K562 (cell line): ENCODE results near the gene FAXC. TPM values are rescaled to one million over a fixed set of nuclear protein-coding genes. Genes with fewer than 3 reads are reported as not detected.
A peak's percentile ranks its signal among the peaks of the same experiment; 100 is the strongest.

Source experiments
- ELK1 ChIP-seq: sonication (generic); formaldehyde crosslinking; IDR thresholded peaks from 2 replicates; pipeline ENCODE4 v1.8.1; 2022; ENCODE audit warnings: missing genetic modification reagents
- FOXK2 ChIP-seq, 2 experiments: fragments of 450-650 bp; IDR thresholded peaks in 1 of 2; conservative IDR thresholded peaks in 1 of 2; 2 replicates each; pipeline ENCODE4 v1.6.1; 2016; ENCODE audit warnings: low read depth in 2 of 2, mild to moderate bottlenecking in 1 of 2
- GABPB1 ChIP-seq: sonication (generic); formaldehyde crosslinking; IDR thresholded peaks from 2 replicates; pipeline ENCODE4 v1.8.0; 2022; ENCODE audit warnings: mild to moderate bottlenecking, missing genetic modification reagents
- KDM1A ChIP-seq, 2 experiments: fragments of 450-650 bp; IDR thresholded peaks; 2 replicates each; pipeline ENCODE4 v1.6.1; 2016; ENCODE audit warnings: mild to moderate bottlenecking in 2 of 2
- LARP7 ChIP-seq: fragments of 450-650 bp; IDR thresholded peaks from 2 replicates; pipeline ENCODE4 v1.6.1; 2016
- RBFOX2 ChIP-seq: fragments of 200-400 bp; formaldehyde crosslinking; IDR thresholded peaks from 2 replicates; pipeline ENCODE4 v1.6.1; 2017; ENCODE audit warnings: low read depth, mild to moderate bottlenecking, low read length, moderate library complexity
- RBM15 ChIP-seq: fragments of 200-400 bp; formaldehyde crosslinking; IDR thresholded peaks from 2 replicates; pipeline ENCODE4 v1.6.1; 2018; ENCODE audit warnings: mild to moderate bottlenecking, low read length, moderate library complexity; ENCODE audit not compliant: insufficient read depth
- REST ChIP-seq, 2 experiments: fragments of 450-650 bp; formaldehyde crosslinking in 1 of 2; IDR thresholded peaks; 2 replicates each; pipeline versions ENCODE4 v1.4.0 to v1.6.1; 2014 to 2020; ENCODE audit warnings: mild to moderate bottlenecking in 2 of 2, borderline replicate concordance in 1 of 2, low read depth in 1 of 2
- SMC3 ChIP-seq: conservative IDR thresholded peaks from 2 replicates; pipeline ENCODE4 v1.6.1; 2011; ENCODE audit warnings: low read depth, low read length, improper control_type of control experiment; ENCODE audit not compliant: insufficient read depth
- STAT6 ChIP-seq: sonication (generic); formaldehyde crosslinking; IDR thresholded peaks from 2 replicates; pipeline ENCODE4 v1.8.1; 2023; ENCODE audit warnings: mild to moderate bottlenecking, missing genetic modification reagents
- U2AF2 ChIP-seq: fragments of 200-400 bp; formaldehyde crosslinking; optimal IDR thresholded peaks from 2 replicates; pipeline ENCODE3; 2017; ENCODE audit warnings: low read depth, mild to moderate bottlenecking, low read length
- polyA plus RNA-seq, 8 experiments: library from polyadenylated mRNA; depleted of rRNA in 4 of 8; stranded (reverse) in 5 of 8; unstranded in 3 of 8; fragments of >200 nt; fragmentation: Nextera tagmentation in 2 of 8; fragmentation: Illumina TruSeq in 1 of 8; extraction: Ambion mirVana in 2 of 8; extraction: Trizol in 1 of 8; gene quantifications; 2 replicates each; pipeline versions ENCODE4 v1.2.1 to v1.2.3, GENCODE V29; 2011 to 2014; ENCODE audit warnings: inconsistent platforms in 1 of 8, missing spikeins in 1 of 8
- total RNA-seq, 7 experiments: library from RNA; depleted of rRNA in 6 of 7; stranded (reverse); fragments of >200 nt in 6 of 7; fragmentation: Illumina TruSeq in 2 of 7; extraction: Trizol in 2 of 7; gene quantifications; 2 replicates each; pipeline versions ENCODE4 v1.2.1 to v1.2.3, GENCODE V29; 2011 to 2021; ENCODE audit warnings: low replicate concordance in 1 of 7
- TF ChIP-seq, protein P1 (sequence below): fragments of 250-450 bp; sonication (Bioruptor Pico); IDR thresholded peaks from 2 replicates; pipeline ENCODE4 v1.6.1; 2021; ENCODE audit warnings: mild to moderate bottlenecking
- TF ChIP-seq, protein P2 (sequence below), 3 experiments: IDR thresholded peaks in 2 of 3; conservative IDR thresholded peaks in 1 of 3; 2 replicates each; pipeline ENCODE4 v1.5.1; 2011 to 2012; ENCODE audit warnings: low read length in 3 of 3, mild to moderate bottlenecking in 3 of 3, control low read depth in 2 of 3, improper control_type of control experiment in 1 of 3, inconsistent platforms in 1 of 3, low read depth in 1 of 3, mixed read lengths in 1 of 3, moderate library complexity in 1 of 3; ENCODE audit not compliant: insufficient read depth in 2 of 3

FAXC gene
- total and polyA plus RNA-seq, 9 of the 15 experiments (the other 6 are each of a cell fraction or from before 2014, with no cell fraction given): 0.06 to 0.40 (median 0.13) TPM; not detected in 5

- TF ChIP-seq REST (IDR thresholded peaks at IDR 0.05; ENCODE audit: borderline replicate concordance): peak; percentile 36; the same call in 1 of the 2 replicates
- no peak for TF ChIP-seq REST (CRISPR knock-in tag; IDR thresholded peaks at IDR 0.05; ENCODE audit: low read depth)
- TF ChIP-seq SMC3: peak; percentile 46
- no peak for TF ChIP-seq GABPB1 (CRISPR knock-in tag)
- TF ChIP-seq STAT6 (CRISPR knock-in tag): no peak
- no peak for TF ChIP-seq ELK1
- TF ChIP-seq, protein P1, sequence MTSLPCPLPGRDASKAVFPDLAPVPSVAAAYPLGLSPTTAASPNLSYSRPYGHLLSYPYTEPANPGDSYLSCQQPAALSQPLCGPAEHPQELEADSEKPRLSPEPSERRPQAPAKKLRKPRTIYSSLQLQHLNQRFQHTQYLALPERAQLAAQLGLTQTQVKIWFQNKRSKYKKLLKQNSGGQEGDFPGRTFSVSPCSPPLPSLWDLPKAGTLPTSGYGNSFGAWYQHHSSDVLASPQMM (CRISPR knock-in tag): no peak
- TF ChIP-seq, protein P2, sequence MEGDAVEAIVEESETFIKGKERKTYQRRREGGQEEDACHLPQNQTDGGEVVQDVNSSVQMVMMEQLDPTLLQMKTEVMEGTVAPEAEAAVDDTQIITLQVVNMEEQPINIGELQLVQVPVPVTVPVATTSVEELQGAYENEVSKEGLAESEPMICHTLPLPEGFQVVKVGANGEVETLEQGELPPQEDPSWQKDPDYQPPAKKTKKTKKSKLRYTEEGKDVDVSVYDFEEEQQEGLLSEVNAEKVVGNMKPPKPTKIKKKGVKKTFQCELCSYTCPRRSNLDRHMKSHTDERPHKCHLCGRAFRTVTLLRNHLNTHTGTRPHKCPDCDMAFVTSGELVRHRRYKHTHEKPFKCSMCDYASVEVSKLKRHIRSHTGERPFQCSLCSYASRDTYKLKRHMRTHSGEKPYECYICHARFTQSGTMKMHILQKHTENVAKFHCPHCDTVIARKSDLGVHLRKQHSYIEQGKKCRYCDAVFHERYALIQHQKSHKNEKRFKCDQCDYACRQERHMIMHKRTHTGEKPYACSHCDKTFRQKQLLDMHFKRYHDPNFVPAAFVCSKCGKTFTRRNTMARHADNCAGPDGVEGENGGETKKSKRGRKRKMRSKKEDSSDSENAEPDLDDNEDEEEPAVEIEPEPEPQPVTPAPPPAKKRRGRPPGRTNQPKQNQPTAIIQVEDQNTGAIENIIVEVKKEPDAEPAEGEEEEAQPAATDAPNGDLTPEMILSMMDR (IDR thresholded peaks at IDR 0.05 in 2 of 3, conservative IDR thresholded peaks at IDR 0.05 in 1 of 3; ENCODE audit: insufficient read depth in 2 of 3, low read depth in 1 of 3, low read length in 3 of 3): peak; percentile 60 to 86 (median 75)
- TF ChIP-seq KDM1A (IDR thresholded peaks at IDR 0.05): peak; percentile 19 to 22; a peak in 1 of 4 replicates
- TF ChIP-seq RBM15: no peak
- no peak for TF ChIP-seq U2AF2
- no peak for TF ChIP-seq LARP7
- no peak for TF ChIP-seq RBFOX2
- no peak for TF ChIP-seq FOXK2 (conservative IDR thresholded peaks at IDR 0.05 in 1 of 2, IDR thresholded peaks at IDR 0.05 in 1 of 2; ENCODE audit: low read depth in 2 of 2)
These were observed 19.3 kb downstream of the FAXC start (continued) for GRCh38 chr6:99330159-99330558.
